HK-2 (cell line): Measurements from ENCODE around the gene P3H3.
"Not testable (repeated sequence)": the region's sequence is repeated elsewhere in the genome, so short reads cannot be mapped to it uniquely, and the experiment has no call there.

Experiments
- DNase-seq: peaks from one replicate; pipeline ENCODE4 v3.0.0-alpha.2; 2018; ENCODE audit not compliant: unreplicated experiment

P3H3 gene

DNA sequence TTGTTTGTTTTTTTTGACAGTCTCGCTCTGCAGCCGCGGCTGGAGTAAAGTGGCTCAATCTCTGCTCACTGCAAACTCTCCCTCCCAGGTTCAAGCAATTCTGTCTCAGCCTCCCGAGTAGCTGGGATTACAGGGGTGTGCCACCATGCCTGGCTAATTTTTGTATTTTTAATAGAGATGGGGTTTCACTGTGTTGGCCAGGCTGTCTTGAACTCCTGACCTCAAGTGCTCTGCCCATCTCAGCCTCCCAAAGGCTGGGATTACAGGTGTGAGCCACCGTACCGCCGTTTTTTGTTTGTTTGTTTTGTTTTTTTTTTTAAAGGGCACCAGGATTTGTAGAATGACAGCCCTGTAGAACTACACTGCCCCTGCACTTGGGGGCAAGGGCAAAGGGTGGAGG, 60.6 kb downstream of the P3H3 start:
- DNase-seq: not testable (repeated sequence)
